Fibroblast of villous mesenchyme (primary cell): ENCODE results near the gene ATP5MC3. TPM values are rescaled to one million over a fixed set of nuclear protein-coding genes. Genes with fewer than 3 reads are reported as not detected.

ENCODE experiments used
- DNase-seq: peaks from one replicate; pipeline ENCODE4 v3.0.0-alpha.2; 2010; ENCODE audit warnings: low read depth
- H3K4me3 ChIP-seq: 2 replicates; pipeline ENCODE4 v1.5.1; 2011; ENCODE audit warnings: low read depth, mild to moderate bottlenecking, low read length
- CTCF ChIP-seq: IDR thresholded peaks from 2 replicates; pipeline ENCODE4 v1.5.1; 2012; ENCODE audit warnings: low read depth, mild to moderate bottlenecking, low read length; ENCODE audit not compliant: insufficient read depth
- total RNA-seq: library from RNA; depleted of rRNA; stranded (reverse); fragments of >200 nt; gene quantifications from 2 replicates; pipeline ENCODE4 v1.2.3, GENCODE V29; 2012

Gene ATP5MC3
- total RNA-seq, 1 donor: 157 TPM

GRCh38 chr2:175183674-175184073 lies 2.2 kb upstream of the ATP5MC3 start:
- TF ChIP-seq CTCF: no peak
- no peak overlapping the region for H3K4me3 ChIP-seq

GRCh38 chr2:175181877-175182308 lies 383 bp upstream of the ATP5MC3 start:
- DNase-seq: no peak
- no peak for TF ChIP-seq CTCF
- H3K4me3 ChIP-seq: peak overlapping the region; percentile 92

More at GRCh38 chr2:175183674-175184073, 2.2 kb upstream of the ATP5MC3 start:
- DNase-seq: no peak

- peak overlapping the region; percentile 92 for H3K4me3 ChIP-seq
- no peak for TF ChIP-seq CTCF
- DNase-seq: peak; percentile 48
Measured at GRCh38 chr2:175180701-175181103, 808 bp downstream of the ATP5MC3 start.

GRCh38 chr2:175176624-175177023 lies 4.9 kb downstream of the ATP5MC3 start:
- no peak for DNase-seq
- H3K4me3 ChIP-seq: no peak overlapping the region
- no peak for TF ChIP-seq CTCF

- TF ChIP-seq CTCF: no peak
- H3K4me3 ChIP-seq: no peak overlapping the region
- no peak for DNase-seq
Measured at GRCh38 chr2:175175896-175176295, 5.6 kb downstream of the ATP5MC3 start.

GRCh38 chr2:175175320-175175719 lies 6.2 kb downstream of the ATP5MC3 start:
- no peak for DNase-seq
- H3K4me3 ChIP-seq: no peak overlapping the region
- TF ChIP-seq CTCF: no peak

GRCh38 chr2:175170659-175171304 lies 10.7 kb downstream of the ATP5MC3 start:
- no peak for TF ChIP-seq CTCF
- DNase-seq: no peak

More at GRCh38 chr2:175170659-175171304, 10.7 kb downstream of the ATP5MC3 start:
- no peak overlapping the region for H3K4me3 ChIP-seq
